NT2/D1 (cell line): Measurements from ENCODE around the gene KRT12.

Experiments used
- DNase-seq: peaks from one replicate; pipeline ENCODE4 v3.0.0-alpha.2; 2011; ENCODE audit warnings: low read depth, low spot score
- H3K27me3 ChIP-seq: 2 replicates; pipeline ENCODE4 v1.6.0; 2011; ENCODE audit warnings: mild to moderate bottlenecking; ENCODE audit not compliant: insufficient read length, insufficient read depth
- H3K36me3 ChIP-seq: 2 replicates; pipeline ENCODE4 v1.6.1; 2011; ENCODE audit warnings: mild to moderate bottlenecking, low read length, mixed read lengths; ENCODE audit not compliant: insufficient read depth, insufficient read length
- H3K4me1 ChIP-seq: 2 replicates; pipeline ENCODE4 v1.5.1; 2011; ENCODE audit not compliant: insufficient read depth, insufficient read length
- H3K4me3 ChIP-seq: 2 replicates; pipeline ENCODE4 v1.5.1; 2011; ENCODE audit warnings: low read depth; ENCODE audit not compliant: insufficient read length
- H3K9ac ChIP-seq: 2 replicates; pipeline ENCODE4 v1.6.0; 2011; ENCODE audit warnings: low read depth; ENCODE audit not compliant: insufficient read length
- H3K9me3 ChIP-seq: 2 replicates; pipeline ENCODE4 v1.5.1; 2011; ENCODE audit warnings: mild to moderate bottlenecking, low read length; ENCODE audit not compliant: insufficient read depth
- SUZ12 ChIP-seq: IDR thresholded peaks from 2 replicates; pipeline ENCODE4 v1.6.1; 2011; ENCODE audit not compliant: insufficient read length, insufficient read depth; ENCODE audit errors: extremely low read depth
- YY1 ChIP-seq: IDR thresholded peaks from 2 replicates; pipeline ENCODE4 v1.6.1; 2011; ENCODE audit not compliant: insufficient read length, insufficient read depth
- ZNF274 ChIP-seq: IDR thresholded peaks from 2 replicates; pipeline ENCODE4 v1.6.1; 2011; ENCODE audit warnings: mild to moderate bottlenecking, low read depth, low read length

KRT12 gene

GRCh38 chr17:40813804-40814203 lies 53.2 kb downstream of the KRT12 start:
- TF ChIP-seq SUZ12 (no peak), YY1 (no peak), ZNF274 (no peak)
- no peaks in the 10 kb centered on the region for H3K4me1 ChIP-seq
- no peaks in the 10 kb centered on the region for H3K27me3 ChIP-seq
- H3K36me3 ChIP-seq, result peaks cover 12% of the 10 kb centered on the region
- H3K9ac ChIP-seq, result no peak overlapping the region
- no peak overlapping the region for H3K4me3 ChIP-seq
- no peaks in the 10 kb centered on the region for H3K9me3 ChIP-seq
- DNase-seq, result no peak

- Histone ChIP-seq H3K27me3 (no peaks in the 10 kb centered on the region), H3K4me3 (no peak overlapping the region), H3K4me1 (no peaks in the 10 kb centered on the region), H3K36me3 (peaks cover 10% of the 10 kb centered on the region), H3K9me3 (no peaks in the 10 kb centered on the region), H3K9ac (no peak overlapping the region)
- no peak for DNase-seq
- TF ChIP-seq SUZ12 (no peak), YY1 (no peak), ZNF274 (no peak)
These were observed 54.4 kb downstream of the KRT12 start for GRCh38 chr17:40812639-40813038.
